ENCODE data around the gene LBP. TPM values are rescaled to one million over a fixed set of nuclear protein-coding genes. Genes with fewer than 3 reads are reported as not detected.

Gene LBP
- total and polyA plus RNA-seq, 2 donors (not counting 3 experiments of a cell fraction or from before 2014, with no cell fraction given), result 0.03 TPM; not detected in 1

DNA sequence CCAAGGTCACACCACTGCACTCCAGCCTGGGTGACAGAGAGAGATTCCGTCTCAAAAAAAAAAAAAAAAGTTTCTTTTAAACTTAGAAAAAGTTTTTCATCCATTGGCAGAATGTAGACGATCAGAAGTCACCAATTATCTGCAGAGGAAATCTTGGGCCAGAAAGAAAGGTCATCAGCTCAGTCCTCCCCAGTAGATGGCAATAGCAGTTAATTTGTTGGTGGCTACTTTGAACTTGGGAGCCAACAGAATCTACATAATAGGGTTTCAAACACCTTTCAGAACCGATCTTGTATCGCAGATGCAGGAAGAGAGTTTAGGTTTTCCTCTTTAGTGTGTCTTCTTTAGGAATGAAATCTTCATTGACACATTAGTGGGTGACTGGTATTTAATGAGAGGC lies 41.7 kb downstream of the LBP start:
- Histone ChIP-seq H3K27ac (ENCODE audit: insufficient read depth, low read depth, low read length) (no peak overlapping the region), H3K4me2 (ENCODE audit: insufficient read depth, low read length) (no peak overlapping the region), H3K9me1 (replicated peaks; ENCODE audit: control insufficient read depth, extremely low read depth, insufficient read depth, low read length) (no peaks in the 10 kb centered on the region), H3K36me3 (ENCODE audit: control insufficient read depth in 2 of 2, extremely low read depth in 1 of 2, insufficient read depth in 2 of 2, low read length in 2 of 2) (no peaks in the 10 kb centered on the region), H2AFZ (ENCODE audit: low read depth, low read length) (no peak overlapping the region), H3K9me3 (replicated peaks; ENCODE audit: control insufficient read depth, insufficient read depth, low read length) (no peaks in the 10 kb centered on the region), H3K9ac (replicated peaks; ENCODE audit: extremely low read depth, insufficient read depth, low read length) (no peak overlapping the region), H4K20me1 (replicated peaks; ENCODE audit: control insufficient read depth, extremely low read depth, insufficient read depth, low read length) (no peaks in the 10 kb centered on the region), H3K4me3 (replicated peaks in 1 of 3; ENCODE audit: insufficient read depth in 1 of 3, low read depth in 1 of 3, low read length in 3 of 3) (no peak overlapping the region), H3K27me3 (ENCODE audit: control insufficient read depth in 2 of 2, insufficient read depth in 2 of 2, low read length in 2 of 2) (peaks cover 4 to 9% of the 10 kb centered on the region in 2 experiments), H3K4me1 (ENCODE audit: control insufficient read depth, extremely low read depth, insufficient read depth, low read length) (no peaks in the 10 kb centered on the region), H3K79me2 (ENCODE audit: control insufficient read depth, insufficient read depth, low read length) (no peaks in the 10 kb centered on the region)
- ChIA-PET POLR2A (no interaction called here), CTCF (interaction anchor here (1.1 kb wide), 1 partner anchor 10 kb away, joined by 5 read pairs; no protein-coding TSS in a partner anchor)
- no peak for FAIRE-seq
- intact Hi-C loops (cut with micrococcal nuclease), result no loop called here
- TF ChIP-seq MYC (IDR thresholded peaks at IDR 0.05; ENCODE audit: low read depth, low read length), result no peak
- TF ChIP-seq, protein P1, sequence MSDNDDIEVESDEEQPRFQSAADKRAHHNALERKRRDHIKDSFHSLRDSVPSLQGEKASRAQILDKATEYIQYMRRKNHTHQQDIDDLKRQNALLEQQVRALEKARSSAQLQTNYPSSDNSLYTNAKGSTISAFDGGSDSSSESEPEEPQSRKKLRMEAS (IDR thresholded peaks at IDR 0.05; ENCODE audit: insufficient read depth, insufficient read length), result no peak
- TF ChIP-seq POLR2A (IDR thresholded peaks at IDR 0.05; ENCODE audit: low read depth, low read length), result no peak
- no peak for TF ChIP-seq EZH2 (IDR thresholded peaks at IDR 0.05; ENCODE audit: borderline replicate concordance, low read depth, low read length, severe bottlenecking)
- TF ChIP-seq POLR2AphosphoS5 (IDR thresholded peaks at IDR 0.05; ENCODE audit: insufficient read depth, low read depth, low read length), result no peak
- TF ChIP-seq, protein P2, sequence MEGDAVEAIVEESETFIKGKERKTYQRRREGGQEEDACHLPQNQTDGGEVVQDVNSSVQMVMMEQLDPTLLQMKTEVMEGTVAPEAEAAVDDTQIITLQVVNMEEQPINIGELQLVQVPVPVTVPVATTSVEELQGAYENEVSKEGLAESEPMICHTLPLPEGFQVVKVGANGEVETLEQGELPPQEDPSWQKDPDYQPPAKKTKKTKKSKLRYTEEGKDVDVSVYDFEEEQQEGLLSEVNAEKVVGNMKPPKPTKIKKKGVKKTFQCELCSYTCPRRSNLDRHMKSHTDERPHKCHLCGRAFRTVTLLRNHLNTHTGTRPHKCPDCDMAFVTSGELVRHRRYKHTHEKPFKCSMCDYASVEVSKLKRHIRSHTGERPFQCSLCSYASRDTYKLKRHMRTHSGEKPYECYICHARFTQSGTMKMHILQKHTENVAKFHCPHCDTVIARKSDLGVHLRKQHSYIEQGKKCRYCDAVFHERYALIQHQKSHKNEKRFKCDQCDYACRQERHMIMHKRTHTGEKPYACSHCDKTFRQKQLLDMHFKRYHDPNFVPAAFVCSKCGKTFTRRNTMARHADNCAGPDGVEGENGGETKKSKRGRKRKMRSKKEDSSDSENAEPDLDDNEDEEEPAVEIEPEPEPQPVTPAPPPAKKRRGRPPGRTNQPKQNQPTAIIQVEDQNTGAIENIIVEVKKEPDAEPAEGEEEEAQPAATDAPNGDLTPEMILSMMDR (IDR thresholded peaks at IDR 0.05; ENCODE audit: extremely low read depth in 1 of 2, insufficient read depth in 1 of 2, low read depth in 1 of 2, low read length in 2 of 2), result no peak
- no peak for TF ChIP-seq FOS (IDR thresholded peaks at IDR 0.05; ENCODE audit: borderline replicate concordance, insufficient read depth, low read length)
- no peak for TF ChIP-seq JUN (IDR thresholded peaks at IDR 0.05; ENCODE audit: borderline replicate concordance, insufficient read depth, insufficient read length, low read depth)
- TF ChIP-seq GATA2 (IDR thresholded peaks at IDR 0.05; ENCODE audit: insufficient read depth, insufficient read length, low read depth, low read length), result no peak
- no TSS peak for BruUV-seq (replicated peaks)
- dilution Hi-C loops (cut with MboI; ENCODE audit: extremely low pct_ligation_motif_present, low sequenced_read_pairs), result no loop called here
- DNase-seq (ENCODE audit: low read depth, low spot score), result no peak

Data from endothelial cell of umbilical vein (primary cell).